Esophagus squamous epithelium (tissue), 5 donors: ENCODE data around the gene CISH. TPM values are rescaled to one million over a fixed set of nuclear protein-coding genes. Genes with fewer than 3 reads are reported as not detected.

ENCODE experiments used
- DNase-seq: peaks from one replicate; lab custom pipeline; 2025; lab: John Stamatoyannopoulos, UW
- H3K27ac ChIP-seq, 4 donors: fragments of 200-600 bp; sonication (generic); one replicate each; pipeline ENCODE4 v1.5.1; 2016 to 2019; ENCODE audit warnings: mild to moderate bottlenecking in 1 of 4
- H3K27me3 ChIP-seq, 4 donors: fragments of 200-600 bp; sonication (generic); 1 replicate in 3 of 4; 2 replicates in 1 of 4; pipeline versions ENCODE4 v1.5.1 to v1.6.0; 2017 to 2021; ENCODE audit warnings: antibody characterized with exemption in 1 of 4
- H3K36me3 ChIP-seq, 3 donors: fragments of 200-600 bp; sonication (generic); one replicate each; pipeline ENCODE4 v1.5.1; 2016 to 2019
- H3K4me1 ChIP-seq, 3 donors: fragments of 200-600 bp; sonication (generic); one replicate each; pipeline ENCODE4 v1.5.1; 2017 to 2019
- H3K4me3 ChIP-seq, 4 donors: fragments of 200-600 bp; sonication (generic); 1 replicate in 3 of 4; 2 replicates in 1 of 4; pipeline ENCODE4 v1.5.1; 2016 to 2019; ENCODE audit warnings: mild to moderate bottlenecking in 2 of 4, moderate library complexity in 1 of 4
- H3K9me3 ChIP-seq, 3 donors: fragments of 200-600 bp; sonication (generic); one replicate each; pipeline ENCODE4 v1.5.1; 2016 to 2019
- POLR2A ChIP-seq, 4 donors: fragments of 450-650 bp; IDR thresholded peaks; one replicate each; pipeline ENCODE4 v1.6.1; 2017; ENCODE audit warnings: antibody characterized with exemption in 4 of 4, mild to moderate bottlenecking in 4 of 4, moderate library complexity in 3 of 4
- WGBS, 2 donors: methylation state at CpG; one replicate each; pipeline ENCODE4 v1.1.5; 2018; 5-methylcytosine and 5-hydroxymethylcytosine counted together
- intact Hi-C: fragments of 100-400 bp; cut with DNase I; formaldehyde crosslinking; loops from one replicate; pipeline ENCODE4 v1.15.0; 2022
- total RNA-seq, 4 donors: library from RNA; depleted of rRNA; stranded (reverse); fragments of >200 nt; gene quantifications; one replicate each; pipeline ENCODE4 v1.1.0, GENCODE V29; 2016
- TF ChIP-seq, protein P1 (sequence below), 6 experiments: fragments of 450-650 bp in 4 of 6; fragments of 200-600 bp in 2 of 6; sonication (generic) in 2 of 6; IDR thresholded peaks; one replicate each; pipeline ENCODE4 v1.5.1; 2016 to 2019; ENCODE audit warnings: antibody characterized with exemption in 6 of 6, mild to moderate bottlenecking in 4 of 6, moderate library complexity in 4 of 6
- donor health status: DM: yes; HTN: yes; CAD: no.

CISH gene
- total RNA-seq, 4 donors from 2014 or later, result 3.1 to 11.1 (median 6.8) TPM

GRCh38 chr3:50632450-50632849 lies 20.9 kb upstream of the CISH start:
- no peak for DNase-seq
- H3K36me3 ChIP-seq, result peaks cover 0 to 14% (median 0%) of the 10 kb centered on the region in 3 donors
- H3K27ac ChIP-seq, result no peak overlapping the region
- H3K4me3 ChIP-seq, result no peak overlapping the region
- intact Hi-C loops, result no loop called here
- WGBS, 2 donors, result 45 to 55% methylated on average over 5 of the region's 5 CpGs
- H3K27me3 ChIP-seq, result no peaks in the 10 kb centered on the region
- H3K4me1 ChIP-seq, result peaks cover 21 to 64% (median 22%) of the 10 kb centered on the region in 3 donors
- TF ChIP-seq, protein P1, sequence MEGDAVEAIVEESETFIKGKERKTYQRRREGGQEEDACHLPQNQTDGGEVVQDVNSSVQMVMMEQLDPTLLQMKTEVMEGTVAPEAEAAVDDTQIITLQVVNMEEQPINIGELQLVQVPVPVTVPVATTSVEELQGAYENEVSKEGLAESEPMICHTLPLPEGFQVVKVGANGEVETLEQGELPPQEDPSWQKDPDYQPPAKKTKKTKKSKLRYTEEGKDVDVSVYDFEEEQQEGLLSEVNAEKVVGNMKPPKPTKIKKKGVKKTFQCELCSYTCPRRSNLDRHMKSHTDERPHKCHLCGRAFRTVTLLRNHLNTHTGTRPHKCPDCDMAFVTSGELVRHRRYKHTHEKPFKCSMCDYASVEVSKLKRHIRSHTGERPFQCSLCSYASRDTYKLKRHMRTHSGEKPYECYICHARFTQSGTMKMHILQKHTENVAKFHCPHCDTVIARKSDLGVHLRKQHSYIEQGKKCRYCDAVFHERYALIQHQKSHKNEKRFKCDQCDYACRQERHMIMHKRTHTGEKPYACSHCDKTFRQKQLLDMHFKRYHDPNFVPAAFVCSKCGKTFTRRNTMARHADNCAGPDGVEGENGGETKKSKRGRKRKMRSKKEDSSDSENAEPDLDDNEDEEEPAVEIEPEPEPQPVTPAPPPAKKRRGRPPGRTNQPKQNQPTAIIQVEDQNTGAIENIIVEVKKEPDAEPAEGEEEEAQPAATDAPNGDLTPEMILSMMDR (IDR thresholded peaks at IDR 0.05), result no peak
- no peak for TF ChIP-seq POLR2A (IDR thresholded peaks at IDR 0.05)
- no peaks in the 10 kb centered on the region for H3K9me3 ChIP-seq

DNA sequence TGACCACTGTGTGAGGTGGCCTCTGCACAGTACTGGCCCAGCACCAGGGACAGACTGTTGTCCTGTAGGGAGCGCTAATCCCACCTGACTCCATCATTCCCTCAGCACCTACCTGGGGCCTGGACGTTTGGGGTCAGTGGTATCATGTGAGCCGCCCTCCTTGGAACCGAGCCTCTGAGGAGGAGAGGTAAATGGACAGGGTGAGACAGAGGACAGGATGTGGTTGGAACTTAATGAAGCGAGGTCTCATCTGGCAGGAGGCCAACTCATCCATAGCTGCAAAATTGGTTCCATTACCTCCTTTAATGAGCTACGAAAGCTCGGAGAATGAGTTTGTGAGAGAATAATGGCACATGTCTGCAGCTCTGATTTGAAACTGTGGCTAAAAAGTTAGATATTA lies 19.3 kb upstream of the CISH start:
- no peaks in the 10 kb centered on the region for H3K9me3 ChIP-seq
- no peak for TF ChIP-seq POLR2A (IDR thresholded peaks at IDR 0.05)
- TF ChIP-seq, protein P1 (IDR thresholded peaks at IDR 0.05), result no peak
- H3K27ac ChIP-seq, result peak overlapping the region in 1 of 4 donors; percentile 46
- H3K27me3 ChIP-seq, result no peaks in the 10 kb centered on the region
- no peak overlapping the region for H3K4me3 ChIP-seq
- H3K36me3 ChIP-seq, result peaks cover 0 to 14% (median 0%) of the 10 kb centered on the region in 3 donors
- WGBS, 2 donors, result 62 to 76% methylated on average over 4 to 5 of the region's 7 CpGs
- intact Hi-C loops, result no loop called here
- peaks cover 22 to 71% (median 27%) of the 10 kb centered on the region in 3 donors for H3K4me1 ChIP-seq
- DNase-seq, result no peak

GRCh38 chr3:50630394-50630793 lies 18.8 kb upstream of the CISH start:
- H3K4me3 ChIP-seq, result no peak overlapping the region
- H3K4me1 ChIP-seq, result peaks cover 26 to 76% (median 31%) of the 10 kb centered on the region in 3 donors
- intact Hi-C loops, result no loop called here
- no peak for TF ChIP-seq POLR2A (IDR thresholded peaks at IDR 0.05)
- TF ChIP-seq, protein P1 (IDR thresholded peaks at IDR 0.05), result no peak
- WGBS, 2 donors, result 36 to 62% methylated on average over 5 of the region's 6 CpGs
- H3K27ac ChIP-seq, result peak overlapping the region in 2 of 4 donors; percentile 26 to 46
- DNase-seq, result no peak
- no peaks in the 10 kb centered on the region for H3K27me3 ChIP-seq
- no peaks in the 10 kb centered on the region for H3K9me3 ChIP-seq
- peaks cover 0 to 14% (median 0%) of the 10 kb centered on the region in 3 donors for H3K36me3 ChIP-seq

DNA sequence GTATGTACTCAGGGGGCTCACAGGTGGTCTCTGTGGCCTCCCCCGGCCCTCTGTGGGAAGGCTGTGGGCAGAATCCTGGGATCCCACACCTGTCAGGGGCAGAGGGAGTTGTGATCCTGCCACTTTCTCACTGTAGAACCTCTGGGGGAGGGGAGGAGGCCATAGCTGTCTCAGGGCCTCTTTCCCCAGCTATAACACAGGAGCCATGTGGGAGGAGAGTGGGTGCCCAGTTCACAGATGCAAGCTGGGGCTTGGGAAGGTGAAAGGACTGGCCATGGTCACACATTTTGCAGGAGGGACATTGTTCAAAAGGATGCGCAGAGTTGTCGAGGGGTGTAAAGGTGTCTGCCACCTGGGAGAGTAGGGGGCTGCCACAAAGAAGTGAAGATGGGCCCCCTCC lies 17.0 kb upstream of the CISH start:
- DNase-seq, result no peak
- Histone ChIP-seq H3K4me3 (no peak overlapping the region), H3K27me3 (no peaks in the 10 kb centered on the region), H3K27ac (peak overlapping the region in 3 of 4 donors; percentile 71 to 79 (median 75)), H3K36me3 (peaks cover 0 to 5% (median 0%) of the 10 kb centered on the region in 3 donors), H3K9me3 (no peaks in the 10 kb centered on the region), H3K4me1 (peaks cover 44 to 90% (median 49%) of the 10 kb centered on the region in 3 donors)
- WGBS, 2 donors, result 89 to 94% methylated on average over 2 to 3 of the region's 3 CpGs
- TF ChIP-seq POLR2A (IDR thresholded peaks at IDR 0.05), result no peak
- TF ChIP-seq, protein P1 (IDR thresholded peaks at IDR 0.05), result no peak
- intact Hi-C loops, result no loop called here

DNA sequence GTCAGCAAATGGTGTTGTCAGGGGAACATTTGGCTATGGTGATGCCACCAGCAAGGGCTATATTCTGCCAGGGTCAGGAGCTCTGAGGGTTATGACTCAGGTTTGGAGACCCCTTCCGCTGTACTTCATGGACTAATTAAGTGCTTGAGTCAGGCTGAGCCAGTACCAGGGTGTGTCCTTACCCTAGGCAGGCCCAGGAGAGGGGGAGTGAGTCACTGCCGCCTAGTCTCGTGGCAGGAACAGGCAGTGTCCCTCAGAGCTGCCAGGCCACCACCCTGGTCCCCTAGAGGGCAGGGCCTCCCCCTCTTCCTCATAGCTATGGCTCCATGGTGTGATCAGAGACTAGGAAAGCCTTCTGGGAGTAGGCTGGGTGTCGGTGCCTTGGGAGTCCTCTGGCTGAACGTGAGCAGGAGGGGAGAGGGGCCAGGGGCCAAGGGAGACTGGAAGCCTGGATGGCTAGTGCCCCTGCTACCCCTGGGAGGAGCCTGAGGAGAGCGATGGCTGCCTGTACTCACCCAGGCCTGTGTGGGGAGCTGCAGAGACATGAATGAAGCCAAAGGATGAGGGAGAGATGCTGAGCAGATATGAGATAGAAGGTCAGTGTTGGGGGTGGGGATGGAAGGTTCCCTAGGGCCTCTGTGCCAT lies 16.0 kb upstream of the CISH start:
- WGBS, 2 donors, result 41 to 67% methylated on average over 1 to 5 of the region's 6 CpGs
- H3K9me3 ChIP-seq, result no peaks in the 10 kb centered on the region
- DNase-seq, result no peak
- intact Hi-C loops, result no loop called here
- peak overlapping the region; percentile 65 to 79 (median 73) for H3K27ac ChIP-seq
- peaks cover 0 to 5% (median 0%) of the 10 kb centered on the region in 3 donors for H3K36me3 ChIP-seq
- TF ChIP-seq, protein P1 (IDR thresholded peaks at IDR 0.05), result peak in 4 of 6 experiments; percentile 17 to 40 (median 20)
- no peak for TF ChIP-seq POLR2A (IDR thresholded peaks at IDR 0.05)
- H3K4me3 ChIP-seq, result no peak overlapping the region
- no peaks in the 10 kb centered on the region for H3K27me3 ChIP-seq
- peaks cover 55 to 94% (median 58%) of the 10 kb centered on the region in 3 donors for H3K4me1 ChIP-seq
